ENCODE data around the gene SLC9A9. TPM values are rescaled to one million over a fixed set of nuclear protein-coding genes. Genes with fewer than 3 reads are reported as not detected.

The SLC9A9 gene
- total RNA-seq, 2 donors from 2014 or later, result 29.6 to 60.1 TPM

- no peak for TF ChIP-seq CTCF (IDR thresholded peaks at IDR 0.05)
- Histone ChIP-seq H3K4me1 (ENCODE audit: control insufficient read depth in 1 of 2, low read depth in 2 of 2) (peaks cover 0 to 8% of the 10 kb centered on the region in 2 donors), H3K9me3 (no peaks in the 10 kb centered on the region), H3K4me3 (no peak overlapping the region), H3K27me3 (replicated peaks; ENCODE audit: insufficient read depth) (no peaks in the 10 kb centered on the region), H3K27ac (no peak overlapping the region), H3K36me3 (no peaks in the 10 kb centered on the region)
- DNase-seq (ENCODE audit: low spot score) (peak; percentile 26), ATAC-seq (ENCODE audit: insufficient number of reproducible peaks, low FRiP score, low read depth) (peak; percentile 95)
These were observed 404.4 kb downstream of the SLC9A9 start for GRCh38 chr3:143443851-143444331.

GRCh38 chr3:143442814-143443447 lies 405.3 kb downstream of the SLC9A9 start:
- no peak overlapping the region for H3K27ac ChIP-seq
- DNase-seq (ENCODE audit: low spot score) (no peak), ATAC-seq (ENCODE audit: insufficient number of reproducible peaks, low FRiP score, low read depth) (no peak)
- no peaks in the 10 kb centered on the region for H3K9me3 ChIP-seq
- no peaks in the 10 kb centered on the region for H3K36me3 ChIP-seq
- no peaks in the 10 kb centered on the region for H3K27me3 ChIP-seq (replicated peaks; ENCODE audit: insufficient read depth)
- no peak overlapping the region for H3K4me3 ChIP-seq
- peaks cover 0 to 8% of the 10 kb centered on the region in 2 donors for H3K4me1 ChIP-seq (ENCODE audit: control insufficient read depth in 1 of 2, low read depth in 2 of 2)
- TF ChIP-seq CTCF (IDR thresholded peaks at IDR 0.05), result no peak

- H3K27ac ChIP-seq, result no peak overlapping the region
- no peaks in the 10 kb centered on the region for H3K27me3 ChIP-seq (replicated peaks; ENCODE audit: insufficient read depth)
- DNase-seq (ENCODE audit: low spot score), result no peak
- no peak overlapping the region for H3K4me3 ChIP-seq
- ATAC-seq (ENCODE audit: insufficient number of reproducible peaks, low FRiP score, low read depth), result no peak
- peaks cover 0 to 8% of the 10 kb centered on the region in 2 donors for H3K4me1 ChIP-seq (ENCODE audit: control insufficient read depth in 1 of 2, low read depth in 2 of 2)
- no peak for TF ChIP-seq CTCF (IDR thresholded peaks at IDR 0.05)
- no peaks in the 10 kb centered on the region for H3K9me3 ChIP-seq
- no peaks in the 10 kb centered on the region for H3K36me3 ChIP-seq
These were observed 406.6 kb downstream of the SLC9A9 start for GRCh38 chr3:143441516-143442171.

GRCh38 chr3:143439817-143440216 lies 408.5 kb downstream of the SLC9A9 start:
- no peak for TF ChIP-seq CTCF (IDR thresholded peaks at IDR 0.05)
- ATAC-seq (ENCODE audit: insufficient number of reproducible peaks, low FRiP score, low read depth), result no peak

GRCh38 chr3:143437405-143437804 lies 410.9 kb downstream of the SLC9A9 start:
- H3K27me3 ChIP-seq (replicated peaks; ENCODE audit: insufficient read depth), result no peaks in the 10 kb centered on the region
- ATAC-seq (ENCODE audit: insufficient number of reproducible peaks, low FRiP score, low read depth), result no peak
- no peak for TF ChIP-seq CTCF (IDR thresholded peaks at IDR 0.05)
- H3K27ac ChIP-seq, result no peak overlapping the region
- no peak for DNase-seq (ENCODE audit: low spot score)
- H3K4me1 ChIP-seq (ENCODE audit: control insufficient read depth in 1 of 2, low read depth in 2 of 2), result no peaks in the 10 kb centered on the region
- no peaks in the 10 kb centered on the region for H3K36me3 ChIP-seq
- no peak overlapping the region for H3K4me3 ChIP-seq
- no peaks in the 10 kb centered on the region for H3K9me3 ChIP-seq

More at GRCh38 chr3:143439817-143440216, 408.5 kb downstream of the SLC9A9 start:
- H3K4me1 ChIP-seq (ENCODE audit: control insufficient read depth in 1 of 2, low read depth in 2 of 2), result peaks cover 0 to 8% of the 10 kb centered on the region in 2 donors
- DNase-seq (ENCODE audit: low spot score), result no peak
- no peaks in the 10 kb centered on the region for H3K36me3 ChIP-seq
- H3K27me3 ChIP-seq (replicated peaks; ENCODE audit: insufficient read depth), result no peaks in the 10 kb centered on the region
- H3K9me3 ChIP-seq, result no peaks in the 10 kb centered on the region
- no peak overlapping the region for H3K4me3 ChIP-seq
- no peak overlapping the region for H3K27ac ChIP-seq
